Measurements from ENCODE around the gene SLC35A2.

The SLC35A2 gene

DNA sequence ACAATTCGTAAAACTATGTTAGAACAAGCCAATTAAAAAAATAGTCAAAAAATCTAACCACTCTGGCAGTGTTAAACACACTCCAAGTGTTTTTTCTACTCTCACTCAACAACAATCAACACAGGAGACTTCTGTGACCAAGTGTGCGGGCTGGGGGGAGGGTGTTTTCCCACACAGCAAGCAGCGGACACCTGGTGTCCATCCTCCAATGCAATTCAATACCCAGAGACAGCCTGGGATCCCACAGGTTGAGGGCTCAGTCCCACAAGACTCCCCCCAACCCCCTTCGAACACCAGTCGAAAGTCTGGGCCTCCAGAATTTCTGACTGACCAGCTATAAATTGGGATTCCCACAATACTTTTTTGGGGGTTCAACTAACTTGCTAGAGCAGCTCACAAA, 15.7 kb upstream of the SLC35A2 start:
- DNase-seq, result no peak

DNA sequence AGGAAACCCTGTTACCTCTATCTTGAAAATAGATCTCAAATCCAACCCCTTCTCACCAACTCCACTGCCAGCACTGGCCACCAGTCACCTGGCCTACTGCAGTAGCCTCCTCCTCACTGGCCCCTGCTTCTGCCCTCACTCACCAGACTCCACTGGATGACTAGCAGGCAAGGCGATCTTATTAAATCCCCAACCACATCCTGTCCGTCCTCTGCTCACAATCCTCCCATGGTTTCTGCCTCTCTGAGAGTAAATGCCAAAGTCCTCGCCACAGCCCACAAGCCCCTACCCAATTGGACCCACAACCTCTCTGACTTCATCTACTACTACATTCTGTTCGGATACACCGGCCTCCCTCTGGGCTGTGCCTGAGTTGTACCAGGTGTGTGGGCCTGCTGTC, 12.8 kb upstream of the SLC35A2 start:
- DNase-seq, result no peak

DNA sequence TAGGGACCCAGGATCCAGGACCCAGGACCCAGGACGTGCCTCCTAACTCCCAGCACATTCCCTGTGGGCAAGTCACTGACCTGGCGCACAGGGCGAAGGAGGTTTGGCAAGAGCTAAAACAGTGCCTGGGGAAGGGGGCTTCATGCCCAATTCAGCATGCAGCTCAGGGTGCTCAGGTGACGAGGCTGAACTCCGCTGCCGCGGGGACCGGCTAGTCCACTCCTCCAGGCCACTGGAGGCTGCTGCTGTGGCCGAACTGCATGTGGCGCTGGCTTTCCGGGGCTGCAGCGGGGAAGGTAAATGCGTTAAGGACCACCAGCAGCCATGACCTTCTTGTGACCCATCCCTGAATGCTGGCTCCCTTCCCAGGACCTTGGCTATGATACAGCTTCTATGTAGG, 12.3 kb upstream of the SLC35A2 start:
- DNase-seq, result no peak

DNA sequence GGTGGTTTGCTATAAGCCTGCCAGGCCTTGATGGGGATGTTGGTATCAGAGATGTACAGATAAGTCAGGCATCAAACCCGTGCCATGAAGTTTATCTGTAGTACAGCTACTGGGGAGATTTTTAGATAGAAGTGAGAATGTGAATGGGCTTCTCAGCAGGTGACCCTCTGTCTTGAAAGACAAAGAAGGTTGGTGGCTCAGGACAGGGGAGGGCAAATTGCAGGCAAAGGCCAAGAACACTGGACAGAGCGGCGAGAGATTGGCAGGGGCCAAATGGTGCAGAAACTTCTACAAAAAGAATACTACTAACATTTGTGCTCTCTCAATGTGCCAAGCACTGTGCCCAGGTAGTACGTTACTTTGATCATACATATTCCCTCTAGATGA, 9.3 kb upstream of the SLC35A2 start:
- DNase-seq, result no peak

DNA sequence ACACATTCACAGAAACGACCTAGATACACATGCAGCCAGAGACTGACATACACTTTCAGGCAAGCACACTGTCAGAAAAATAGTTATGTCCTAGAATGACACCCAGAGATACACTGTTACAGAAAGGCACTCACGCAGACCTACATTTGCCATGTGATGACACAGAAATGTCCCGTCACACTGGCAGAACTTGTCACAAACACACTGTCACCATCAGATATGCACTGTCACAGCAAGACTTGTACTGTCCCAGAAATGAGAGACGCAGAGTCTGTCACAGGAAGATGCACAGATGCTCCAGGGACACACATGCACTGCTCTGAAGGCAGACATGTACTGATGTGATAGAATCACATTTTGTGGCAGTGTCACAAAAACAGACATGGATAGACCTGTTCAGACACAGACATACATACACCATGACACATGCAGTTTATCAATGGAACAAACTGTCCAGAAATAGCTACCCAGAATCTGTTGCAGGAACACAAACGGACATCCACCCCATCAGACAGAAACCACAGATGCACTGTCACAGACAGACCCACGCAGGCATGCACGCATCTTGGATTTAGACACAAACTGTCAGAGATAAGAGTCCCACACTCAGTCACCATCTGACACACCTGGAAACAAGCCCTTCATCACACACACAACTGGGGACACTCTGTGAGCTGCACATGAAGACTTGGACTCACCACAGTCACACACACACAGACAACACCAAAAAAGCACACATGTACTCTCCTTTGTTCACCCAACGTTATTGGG, 8.7 kb upstream of the SLC35A2 start:
- DNase-seq, result no peak

DNA sequence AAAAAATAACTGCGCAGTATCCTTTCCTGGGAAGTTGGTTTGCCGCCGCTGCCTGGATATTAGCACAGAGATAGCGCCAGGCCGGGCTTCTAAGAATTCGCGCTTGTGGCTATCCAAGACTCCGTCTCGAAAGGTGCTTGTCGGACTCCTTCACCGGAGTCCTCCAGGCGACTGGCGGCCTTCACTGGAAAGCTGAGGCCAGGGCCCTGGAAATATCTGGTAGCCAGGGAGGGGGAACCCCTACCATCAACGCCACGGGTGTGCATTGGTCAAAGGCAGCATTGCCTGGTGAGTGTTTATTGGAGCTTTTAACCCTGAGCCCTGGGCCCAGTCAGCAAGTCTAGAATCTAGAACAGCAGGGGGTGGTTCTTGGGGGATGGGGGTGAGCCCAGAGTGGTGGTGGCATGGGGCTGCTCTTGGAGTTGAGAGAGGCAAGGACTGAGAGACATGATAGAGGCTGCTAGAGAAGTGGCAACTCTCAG, 8.0 kb upstream of the SLC35A2 start:
- DNase-seq, result no peak

DNA sequence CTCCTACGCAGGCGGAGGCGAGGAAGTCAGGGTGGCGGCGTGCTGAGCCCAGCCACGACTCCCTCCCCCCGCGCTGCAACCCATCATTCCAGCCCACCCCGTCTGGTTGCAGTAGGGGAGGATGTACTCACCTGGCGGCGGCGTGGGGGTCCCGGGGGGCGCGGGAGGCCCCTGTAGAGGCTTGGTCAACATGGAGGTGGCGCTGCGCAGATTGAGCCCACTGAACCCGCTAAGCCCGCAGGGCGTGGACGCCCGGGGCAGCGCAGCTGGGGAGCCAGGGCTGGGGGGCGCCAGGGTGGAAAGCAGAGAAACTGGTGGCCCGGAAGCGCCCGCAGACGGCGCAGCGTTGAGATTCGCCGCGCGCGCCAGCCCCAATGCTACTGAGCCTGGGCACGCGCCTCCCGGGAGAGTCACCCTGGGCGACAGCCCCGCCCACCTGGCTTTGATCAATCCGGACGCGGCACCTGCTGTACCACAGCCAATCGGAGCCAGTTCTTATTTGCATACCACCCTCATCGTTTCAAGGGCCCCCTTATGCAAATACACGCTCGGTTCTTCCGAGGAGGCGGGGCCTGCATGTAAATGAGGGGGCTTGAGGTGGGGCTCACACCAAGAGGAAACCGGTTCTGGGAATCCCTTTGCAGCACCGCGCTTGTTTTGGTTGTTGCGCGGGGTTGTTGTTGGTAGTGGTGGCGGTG, 7.3 kb upstream of the SLC35A2 start, which contains the start of gene PIM2:
Gene PIM2, minus strand, starts transcription at position 382 of the 698 bp plus-strand sequence. Its CDS starts 190 bp downstream, at position 192.
- peak; percentile 88 for DNase-seq

DNA sequence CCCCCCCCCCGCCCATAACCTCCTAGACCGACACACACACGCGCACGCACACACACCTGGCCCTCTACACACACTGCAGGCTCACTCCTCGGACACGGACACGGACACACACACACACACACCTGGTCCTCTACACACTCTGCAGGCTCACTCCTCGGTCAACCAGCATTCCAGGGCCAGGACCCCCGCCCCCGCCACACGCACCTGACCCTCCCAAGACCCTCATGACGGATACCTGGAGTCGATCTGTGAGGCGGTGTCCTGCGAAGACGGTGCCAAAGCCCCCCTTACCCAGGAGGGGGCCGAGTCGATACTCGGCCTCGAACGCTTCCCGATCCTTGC, 6.8 kb upstream of the SLC35A2 start:
- DNase-seq, result no peak

DNA sequence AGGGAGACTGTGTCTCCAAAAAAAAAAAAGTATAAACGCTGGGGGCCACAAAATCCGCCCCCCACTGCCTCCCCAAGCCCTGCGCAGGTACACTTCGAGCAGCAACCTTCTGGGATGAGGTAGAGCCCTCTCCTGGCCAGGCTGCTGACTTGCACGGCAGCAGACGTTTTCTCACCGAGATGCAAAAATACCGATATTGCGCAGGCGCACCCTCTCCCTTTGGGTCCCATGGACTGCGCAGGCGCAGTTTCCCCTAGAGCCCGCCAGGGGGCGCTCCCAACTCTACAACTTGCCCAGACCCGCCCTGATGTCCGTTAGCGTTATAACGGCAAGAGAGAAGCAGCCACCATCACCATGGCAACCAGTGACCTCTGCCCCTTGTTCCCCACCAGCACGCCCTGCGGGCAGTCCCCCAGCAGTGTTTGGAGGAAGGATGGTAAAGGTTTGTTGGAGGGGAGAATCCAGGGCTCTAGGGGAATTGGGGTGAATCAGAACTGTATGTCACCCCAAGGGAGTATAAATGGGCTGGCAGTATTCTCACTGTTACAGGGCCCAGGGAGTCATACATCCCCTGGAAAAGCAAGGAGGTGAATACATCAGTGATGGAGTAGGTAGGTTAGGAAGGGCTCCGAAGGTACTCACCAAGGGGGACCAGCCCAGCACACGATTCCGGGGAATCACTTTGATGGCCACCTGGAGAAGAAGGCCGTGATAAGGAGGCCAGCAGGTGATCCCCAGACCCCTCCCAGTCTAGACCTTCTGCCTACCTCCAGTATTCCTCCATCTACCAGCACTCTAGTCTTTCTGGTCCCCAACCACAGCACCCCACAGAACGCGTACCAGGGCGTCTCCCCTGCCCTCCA, 5.9 kb upstream of the SLC35A2 start:
- peak; percentile 79 for DNase-seq

DNA sequence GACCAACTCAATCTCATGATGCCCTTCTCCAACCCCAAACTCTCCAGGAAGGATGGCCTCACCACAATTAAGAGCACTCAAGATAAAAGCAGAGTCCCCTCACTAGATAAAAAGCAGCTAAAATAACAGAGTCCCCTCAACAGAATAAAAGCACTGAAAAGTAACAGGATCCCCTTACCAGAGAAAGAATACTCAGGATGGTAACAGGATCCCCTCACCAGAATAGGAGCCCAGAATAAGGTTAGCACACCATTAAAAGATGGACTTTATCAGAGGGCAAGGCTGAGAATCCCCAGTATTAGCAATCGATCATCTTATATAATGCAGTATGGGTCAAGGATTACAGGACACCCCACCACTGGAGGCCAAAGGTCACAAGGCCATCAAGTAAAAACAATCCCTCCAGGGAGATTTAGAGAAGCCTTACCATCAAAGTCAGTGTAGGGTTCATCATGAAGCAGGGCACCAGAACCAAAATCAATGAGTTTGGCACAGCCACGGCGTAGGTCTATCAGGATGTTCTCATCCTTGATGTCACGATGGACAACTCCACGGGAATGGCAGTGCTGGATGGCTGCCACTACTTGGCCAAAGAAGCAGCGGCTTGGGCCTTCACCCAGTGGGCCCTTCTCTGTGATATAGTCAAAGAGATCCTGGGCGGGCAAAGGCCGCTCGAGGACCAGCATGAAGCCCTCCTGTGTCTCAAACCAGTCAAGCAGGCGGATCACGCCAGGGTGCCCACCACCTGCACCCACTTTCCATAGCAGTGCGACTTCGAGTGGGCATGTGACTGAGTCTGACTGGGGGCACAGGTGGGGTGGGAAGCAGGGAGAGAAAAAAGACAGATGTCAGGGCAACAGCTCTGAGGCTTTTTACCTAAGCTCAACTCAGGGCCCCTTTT, 3.4 kb upstream of the SLC35A2 start:
- no peak for DNase-seq

DNA sequence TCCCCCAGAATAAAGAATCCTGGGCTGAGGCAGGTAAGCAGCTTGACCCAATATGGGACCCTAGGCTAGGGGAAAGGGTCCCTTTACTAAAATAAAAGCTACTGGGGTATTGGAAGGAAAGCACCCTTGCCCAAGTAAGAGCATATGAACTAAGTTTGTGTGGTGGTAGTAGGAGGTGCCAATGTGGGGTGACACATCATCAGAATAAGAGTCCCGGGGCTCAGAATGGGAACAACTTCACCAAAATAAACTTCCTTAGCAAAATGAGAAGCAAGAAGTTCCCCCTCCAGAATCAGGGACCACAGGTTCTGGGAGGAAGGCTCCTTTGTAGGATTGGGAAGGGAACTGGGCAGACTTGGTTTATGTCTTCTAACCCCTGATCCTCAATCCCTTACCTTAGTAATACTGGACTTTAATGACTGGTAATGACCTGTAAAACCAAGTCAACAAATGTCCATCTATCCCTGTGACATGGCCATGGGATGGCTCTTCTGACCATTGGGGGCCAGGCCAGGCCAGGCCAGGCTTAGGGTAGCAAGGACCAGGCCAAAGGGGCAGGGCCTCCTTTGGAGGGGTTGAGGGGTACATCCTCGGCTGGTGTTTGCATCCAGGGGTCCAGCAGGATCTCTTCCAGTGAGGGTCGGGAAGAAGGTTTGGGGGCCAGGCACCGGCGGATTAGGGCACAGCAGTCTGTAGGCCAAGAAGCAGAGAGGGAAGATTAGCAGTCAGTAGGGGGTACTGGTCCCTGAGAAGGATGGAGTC, 2.3 kb upstream of the SLC35A2 start:
- no peak for DNase-seq

DNA sequence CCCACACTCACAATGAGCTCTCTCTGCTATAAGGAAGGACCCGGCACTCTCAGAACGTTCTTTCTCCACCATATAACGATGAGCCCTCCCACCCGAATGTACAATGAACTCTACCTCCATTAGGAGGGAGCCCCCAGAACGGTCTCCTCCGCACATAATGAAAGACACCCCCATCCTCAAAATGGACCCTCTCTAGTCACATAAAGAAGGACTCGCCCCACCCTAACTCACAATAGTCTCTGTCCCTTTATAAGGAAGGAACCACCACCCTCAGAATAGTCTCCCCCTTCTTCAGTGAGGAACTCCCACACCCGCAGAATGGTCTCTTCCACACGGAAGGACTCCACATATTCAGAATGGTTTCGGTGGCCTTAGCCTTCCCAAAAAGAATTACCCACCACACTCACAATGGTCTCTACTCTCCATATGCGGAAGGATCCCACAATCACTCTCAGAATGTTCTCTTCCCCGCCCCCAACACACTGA, 477 bp downstream of the SLC35A2 start:
- DNase-seq, result no peak

DNA sequence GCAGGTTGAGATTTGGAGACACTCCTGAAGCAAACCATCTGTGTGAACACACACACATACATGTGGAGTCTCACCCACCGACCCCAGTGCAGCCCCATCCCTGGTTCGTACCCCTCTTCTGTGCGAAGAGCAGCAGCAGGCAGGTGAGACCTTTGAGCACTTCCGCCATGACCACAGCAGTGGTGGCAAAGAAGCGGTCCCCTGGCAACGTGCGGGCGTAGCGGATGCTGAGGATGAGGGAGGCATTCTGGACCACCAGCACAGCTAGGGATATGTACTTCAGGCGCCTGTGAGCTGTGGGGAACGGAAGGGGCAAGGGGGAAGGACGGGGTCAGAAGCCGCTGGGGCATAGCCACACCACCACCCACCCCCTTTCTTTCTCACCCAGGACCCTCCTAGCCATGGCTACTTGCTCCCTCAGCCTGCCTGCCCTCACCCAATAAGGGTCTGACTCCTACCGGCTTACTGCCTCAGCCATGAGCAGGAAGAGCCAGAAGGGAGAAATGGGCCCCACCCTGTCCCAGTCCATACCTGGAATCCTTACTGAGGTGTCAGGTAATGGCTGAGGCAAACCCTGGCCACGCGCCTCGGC, 1.6 kb downstream of the SLC35A2 start:
- no peak for DNase-seq

DNA sequence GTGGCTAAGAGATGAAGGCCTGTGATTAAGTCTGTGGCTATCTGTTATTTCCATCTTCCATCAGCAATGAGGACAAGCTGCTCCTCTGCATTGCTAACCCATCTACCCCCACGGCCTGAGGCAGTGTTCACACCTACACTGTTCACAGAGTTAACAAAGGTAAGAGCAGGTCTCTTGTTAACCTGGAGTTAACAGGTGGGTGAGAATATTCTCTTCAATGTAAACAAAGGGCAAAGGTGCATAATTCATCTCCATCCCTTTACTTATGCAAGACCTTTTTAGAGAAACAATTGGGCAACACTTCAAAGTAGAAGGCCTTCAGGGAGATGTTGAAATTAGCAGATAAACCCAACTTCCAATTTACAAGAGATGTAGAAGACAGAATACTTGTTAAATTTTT, 2.8 kb downstream of the SLC35A2 start:
- DNase-seq, result no peak

DNA sequence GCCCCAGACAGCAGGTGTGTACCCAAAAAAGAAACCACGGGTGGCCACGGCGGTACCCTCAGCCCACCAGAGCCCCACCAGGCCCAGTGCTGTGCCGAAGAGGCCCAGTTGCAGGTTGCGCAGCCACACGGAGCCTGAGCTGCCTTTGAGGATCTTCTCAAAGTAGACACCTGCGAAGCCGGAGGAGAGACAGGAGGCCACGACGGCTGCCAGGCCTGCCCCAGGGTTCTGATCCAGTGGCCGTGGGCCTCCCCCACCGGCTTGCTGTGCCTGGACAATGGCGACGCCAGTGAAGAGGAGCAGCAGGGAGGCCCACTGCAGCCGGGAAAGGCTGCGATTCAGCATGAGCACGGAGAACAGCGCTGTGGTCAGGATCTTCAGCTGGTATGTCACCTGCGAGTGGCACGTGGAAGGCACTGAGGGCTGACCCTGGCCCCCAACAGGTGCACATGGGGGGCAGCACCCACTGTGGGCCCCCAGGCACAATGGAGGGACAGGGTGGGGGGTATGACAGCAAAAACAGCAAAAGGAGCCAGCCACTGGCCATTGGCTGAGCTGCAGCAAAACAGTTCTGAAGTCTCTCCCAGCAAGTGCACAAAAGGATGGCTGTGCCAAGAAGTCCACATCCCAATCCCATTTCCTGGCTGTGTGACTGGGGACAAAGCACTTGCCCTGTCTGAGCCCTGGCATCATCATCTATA, 6.2 kb downstream of the SLC35A2 start:
- no peak for DNase-seq

DNA sequence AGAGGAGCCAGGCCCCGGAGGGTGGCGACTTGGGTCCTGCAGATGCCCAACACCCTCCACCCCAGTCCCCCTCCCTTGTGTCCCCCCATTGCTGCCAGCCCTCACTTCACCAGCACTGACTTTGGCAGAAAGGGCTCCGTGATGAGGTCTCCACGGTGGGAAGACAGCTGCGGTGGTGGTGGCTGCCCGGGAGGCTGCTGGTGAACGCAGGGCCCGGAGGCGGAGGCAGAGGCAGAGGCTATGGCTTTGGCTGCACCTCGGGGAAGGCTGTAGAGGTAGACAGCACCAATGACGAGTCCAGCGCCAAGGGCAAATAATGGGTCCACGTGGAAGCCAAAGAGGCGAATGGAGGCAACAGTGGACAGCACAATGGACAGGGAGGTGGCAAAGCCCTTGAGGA, 6.8 kb downstream of the SLC35A2 start:
- no peak for DNase-seq

DNA sequence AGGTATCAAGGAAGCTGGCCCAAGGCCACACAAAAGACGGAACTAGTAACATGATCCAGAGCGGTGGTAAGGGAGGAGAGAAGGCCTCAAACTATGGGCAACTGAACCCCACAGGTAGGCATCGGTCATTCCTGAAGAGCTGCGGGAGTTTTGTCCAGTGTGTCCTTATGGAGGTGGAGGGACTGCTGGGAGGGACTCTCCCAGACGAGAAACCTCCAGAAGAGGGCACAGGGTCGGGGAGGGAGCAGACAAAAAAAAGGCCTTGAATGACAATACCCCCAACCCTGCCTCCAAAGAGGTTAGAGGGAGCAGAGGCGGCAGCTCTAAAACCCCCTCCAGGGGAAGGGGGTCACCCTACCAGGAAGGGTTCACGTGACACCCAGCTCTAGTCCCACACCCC, 7.3 kb downstream of the SLC35A2 start:
- DNase-seq, result no peak

DNA sequence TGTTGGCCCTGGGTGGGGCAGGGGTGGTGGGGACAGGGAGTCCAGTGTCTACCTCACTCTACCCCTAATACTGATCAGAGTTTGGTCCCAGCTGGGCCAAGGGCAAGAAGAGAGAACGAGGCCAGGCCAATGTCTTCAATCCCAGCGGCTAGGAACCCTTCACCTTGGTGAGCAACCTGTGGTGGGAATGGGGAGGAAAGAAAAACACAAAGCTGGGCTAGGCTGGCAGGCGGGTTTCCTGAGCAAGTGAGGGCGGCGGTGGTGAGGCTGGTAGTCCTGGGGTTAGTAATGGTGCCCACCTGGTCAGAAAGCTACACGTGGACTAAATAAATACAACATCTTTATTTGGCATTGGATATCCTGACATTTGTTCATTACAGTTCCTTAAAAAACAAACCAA, 8.2 kb downstream of the SLC35A2 start:
- DNase-seq, result no peak

DNA sequence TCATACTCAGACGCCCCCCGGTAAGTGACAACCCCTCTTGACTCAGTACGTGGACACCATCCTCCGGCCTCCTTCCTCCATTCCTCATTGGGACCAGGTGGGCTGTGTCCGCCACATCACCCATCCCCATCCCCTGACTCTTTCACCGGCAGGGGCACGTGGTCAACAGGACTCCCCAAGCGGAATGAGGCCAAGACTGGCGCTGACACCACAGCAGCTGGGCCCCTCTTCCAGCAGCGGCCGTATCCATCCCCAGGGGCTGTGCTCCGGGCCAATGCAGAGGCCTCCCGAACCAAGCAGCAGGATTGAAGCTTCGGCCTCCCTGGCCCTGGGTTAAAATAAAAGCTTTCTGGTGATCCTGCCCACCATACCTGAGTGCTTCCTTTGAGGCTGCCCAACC, 8.7 kb downstream of the SLC35A2 start:
- DNase-seq, result no peak

DNA sequence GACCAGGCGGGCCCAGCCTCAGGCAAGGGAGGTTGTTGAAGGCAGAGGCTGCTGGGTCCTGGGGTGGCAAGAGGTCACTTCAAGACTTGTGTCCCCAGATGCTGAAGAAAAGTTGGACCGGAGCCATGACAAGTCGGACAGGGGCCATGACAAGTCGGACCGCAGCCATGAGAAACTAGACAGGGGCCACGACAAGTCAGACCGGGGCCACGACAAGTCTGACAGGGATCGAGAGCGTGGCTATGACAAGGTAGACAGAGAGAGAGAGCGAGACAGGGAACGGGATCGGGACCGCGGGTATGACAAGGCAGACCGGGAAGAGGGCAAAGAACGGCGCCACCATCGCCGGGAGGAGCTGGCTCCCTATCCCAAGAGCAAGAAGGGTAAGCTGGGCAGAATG, 9.3 kb downstream of the SLC35A2 start:
- DNase-seq, result no peak

DNA sequence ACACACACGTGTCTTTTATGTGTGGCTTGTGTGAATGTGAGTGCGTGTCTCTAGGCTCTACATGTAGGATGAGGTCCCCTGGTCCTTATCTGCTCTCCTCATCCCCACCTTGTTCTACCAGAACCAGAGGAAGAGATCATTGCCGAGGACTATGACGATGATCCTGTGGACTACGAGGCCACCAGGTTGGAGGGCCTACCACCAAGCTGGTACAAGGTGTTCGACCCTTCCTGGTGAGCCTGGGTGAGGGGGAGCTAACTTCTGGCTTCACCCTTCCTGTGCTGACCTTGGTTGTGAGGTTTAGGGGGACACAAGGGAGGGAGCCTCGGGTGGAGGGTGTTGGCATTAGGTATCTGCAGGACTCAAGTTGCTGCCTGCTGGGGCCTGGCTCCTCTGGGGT, 10.4 kb downstream of the SLC35A2 start:
- no peak for DNase-seq
